HepG2 (cell line): ENCODE results near the gene DNAJC24. TPM values are rescaled to one million over a fixed set of nuclear protein-coding genes. Genes with fewer than 3 reads are reported as not detected.

Source experiments
- ATAC-seq: fragments of 200-7000 bp; cut with Tn5 transposase; 3 replicates; pipeline ENCODE4 v1.9.1; 2020; ENCODE audit warnings: mild to moderate bottlenecking, moderate library complexity
- BruUV-seq: library from RNA; stranded (reverse); fragments of 400-500 nt; replicated peaks from 2 replicates; lab custom pipeline; 2021; lab: Mats Ljungman, UMichigan
- CTCF ChIA-PET: fragments of 300-600 bp; formaldehyde crosslinking; extraction: SDS; loops from one replicate; lab custom pipeline; 2021; ENCODE audit warnings: low total read pairs, inconsistent platforms, low intra/inter-chr PET ratio; lab: Yijun Ruan, JAX
- POLR2A ChIA-PET: fragments of 350-600 bp; sonication (Branson Sonifier 250); formaldehyde crosslinking; loops from one replicate; lab custom pipeline; 2020; ENCODE audit warnings: antibody characterized with exemption, inconsistent platforms; lab: Yijun Ruan, JAX
- DNase-seq: peaks from one replicate; pipeline ENCODE4 v3.0.0-alpha.2; 2015; ENCODE audit warnings: low spot score
- FAIRE-seq: peaks from 3 replicates; lab custom pipeline; 2011; peaks lifted over from hg19 to GRCh38; lab: Jason Lieb, UNC
- H2AFZ ChIP-seq: one replicate; pipeline ENCODE4 v1.6.1; 2011; ENCODE audit warnings: low read length, inconsistent platforms
- H3K27ac ChIP-seq: fragments of 300-600 bp; 3 replicates; pipeline ENCODE4 v1.8.0; 2011; ENCODE audit warnings: mixed run types, mild to moderate bottlenecking, mixed read lengths, low read length, inconsistent platforms; ENCODE audit not compliant: insufficient read depth; ENCODE audit errors: extremely low read length
- H3K27me3 ChIP-seq, 2 experiments: fragments of 200-600 bp in 1 of 2; 2 replicates in 1 of 2; 3 replicates in 1 of 2; pipeline versions ENCODE4 v1.6.0 to v1.8.0; 2011; ENCODE audit warnings: low read length in 2 of 2, mild to moderate bottlenecking in 2 of 2, moderate library complexity in 2 of 2, inconsistent platforms in 1 of 2; ENCODE audit not compliant: insufficient read depth in 2 of 2, control insufficient read depth in 1 of 2
- H3K36me3 ChIP-seq, 2 experiments: fragments of 200-600 bp in 1 of 2; replicated peaks in 1 of 2; 2 replicates in 1 of 2; 3 replicates in 1 of 2; pipeline versions ENCODE4 v1.5.1 to v1.8.0; 2011; ENCODE audit warnings: low read length in 2 of 2, inconsistent platforms in 1 of 2; ENCODE audit not compliant: insufficient read depth in 2 of 2, control insufficient read depth in 1 of 2
- H3K4me1 ChIP-seq: 2 replicates; pipeline ENCODE4 v1.5.1; 2012; ENCODE audit warnings: low read length, inconsistent platforms; ENCODE audit not compliant: insufficient read depth
- H3K4me2 ChIP-seq: 2 replicates; pipeline ENCODE4 v1.6.0; 2011; ENCODE audit warnings: low read depth, low read length, inconsistent platforms
- H3K4me3 ChIP-seq, 3 experiments: fragments of 200-600 bp in 1 of 3; sonication (generic), shearing (Covaris generic) in 1 of 3; replicated peaks in 1 of 3; 2 replicates each; pipeline ENCODE4 v1.5.1; 2011 to 2016; ENCODE audit warnings: low read length in 3 of 3, inconsistent platforms in 2 of 3, low read depth in 2 of 3, mild to moderate bottlenecking in 2 of 3, control low read depth in 1 of 3, mixed read lengths in 1 of 3; ENCODE audit not compliant: insufficient read depth in 1 of 3
- H3K79me2 ChIP-seq: one replicate; pipeline ENCODE4 v1.6.1; 2011; ENCODE audit warnings: low read length, inconsistent platforms; ENCODE audit not compliant: insufficient read depth
- H3K9ac ChIP-seq: 2 replicates; pipeline ENCODE4 v1.6.0; 2011; ENCODE audit warnings: mild to moderate bottlenecking, low read depth, low read length, inconsistent platforms; ENCODE audit not compliant: insufficient read depth
- H3K9me3 ChIP-seq: 2 replicates; pipeline ENCODE4 v1.5.1; 2012; ENCODE audit warnings: mild to moderate bottlenecking, low read length
- H4K20me1 ChIP-seq: 2 replicates; pipeline ENCODE4 v1.6.0; 2011; ENCODE audit warnings: inconsistent platforms, mild to moderate bottlenecking, low read length, moderate library complexity; ENCODE audit not compliant: insufficient read depth
- ADNP ChIP-seq: sonication (generic); formaldehyde crosslinking; IDR thresholded peaks from 2 replicates; pipeline ENCODE4 v1.4.0; 2020; ENCODE audit warnings: missing genetic modification reagents
- ESRRA ChIP-seq: sonication (generic); formaldehyde crosslinking; IDR thresholded peaks from 2 replicates; pipeline ENCODE4 v1.5.1; 2020; ENCODE audit warnings: mild to moderate bottlenecking, low read depth, missing genetic modification reagents
- FLYWCH1 ChIP-seq: sonication (generic); formaldehyde crosslinking; IDR thresholded peaks from 2 replicates; pipeline ENCODE4 v1.8.1; 2023; ENCODE audit warnings: mild to moderate bottlenecking, missing genetic modification reagents
- HES4 ChIP-seq: sonication (generic); formaldehyde crosslinking; IDR thresholded peaks from 2 replicates; pipeline ENCODE4 v1.9.0; 2021; ENCODE audit warnings: mild to moderate bottlenecking, missing genetic modification reagents, borderline replicate concordance
- KDM5B ChIP-seq: sonication (generic); formaldehyde crosslinking; IDR thresholded peaks from 2 replicates; pipeline ENCODE4 v1.4.0; 2020; ENCODE audit warnings: missing genetic modification reagents, mild to moderate bottlenecking, borderline replicate concordance
- NRL ChIP-seq: sonication (generic); formaldehyde crosslinking; IDR thresholded peaks from 2 replicates; pipeline ENCODE4 v1.5.0; 2020; ENCODE audit warnings: missing genetic modification reagents, mild to moderate bottlenecking, moderate library complexity, borderline replicate concordance
- REPIN1 ChIP-seq: sonication (generic); formaldehyde crosslinking; IDR thresholded peaks from 2 replicates; pipeline ENCODE4 v1.8.0; 2022; ENCODE audit warnings: missing genetic modification reagents, low read depth, mild to moderate bottlenecking, borderline replicate concordance
- RNF2 ChIP-seq: fragments of 450-650 bp; conservative IDR thresholded peaks from 2 replicates; pipeline ENCODE4 v1.6.1; 2016; ENCODE audit warnings: low read depth
- SMAD9 ChIP-seq: sonication (generic); formaldehyde crosslinking; IDR thresholded peaks from 2 replicates; pipeline ENCODE4 v1.5.1; 2020; ENCODE audit warnings: mild to moderate bottlenecking, missing genetic modification reagents
- SRSF4 ChIP-seq: fragments of 200-400 bp; formaldehyde crosslinking; IDR thresholded peaks from one replicate; pipeline ENCODE4 v1.6.1; 2018; ENCODE audit warnings: mild to moderate bottlenecking, low read depth, low read length, moderate library complexity; ENCODE audit not compliant: poor library complexity, severe bottlenecking
- TCF7L2 ChIP-seq: IDR thresholded peaks from 2 replicates; pipeline ENCODE4 v1.6.1; 2011; ENCODE audit warnings: mild to moderate bottlenecking, low read depth, low read length, moderate library complexity
- ZKSCAN8 ChIP-seq: IDR thresholded peaks from 2 replicates; pipeline ENCODE4 v1.6.1; 2016; ENCODE audit warnings: borderline replicate concordance, missing genetic modification reagents, missing compliant biosample characterization
- ZNF572 ChIP-seq: sonication (generic); formaldehyde crosslinking; IDR thresholded peaks from 2 replicates; pipeline ENCODE4 v1.5.1; 2020; ENCODE audit warnings: mild to moderate bottlenecking, missing genetic modification reagents
- ZNF75D ChIP-seq: sonication (generic); formaldehyde crosslinking; IDR thresholded peaks from 2 replicates; pipeline ENCODE4 v1.8.1; 2023; ENCODE audit warnings: missing genetic modification reagents, mild to moderate bottlenecking, borderline replicate concordance
- WGBS: methylation state at CpG from one replicate; pipeline ENCODE4 v1.1.6; 2017; ENCODE audit warnings: low lambda C conversion rate; 5-methylcytosine and 5-hydroxymethylcytosine counted together
- in situ Hi-C: cut with HindIII; loops from 2 replicates; pipeline ENCODE4 v1.10.0; 2017; ENCODE audit warnings: low pct_unique_long_range_greater_than_20kb; ENCODE audit not compliant: extremely low pct_ligation_motif_present
- intact Hi-C: fragments of 100-400 bp; cut with micrococcal nuclease; formaldehyde crosslinking; loops from one replicate; pipeline ENCODE4 v1.10.0; 2022; ENCODE audit not compliant: unreplicated experiment
- polyA plus RNA-seq, 8 experiments: library from polyadenylated mRNA; depleted of rRNA in 3 of 8; stranded (reverse) in 7 of 8; unstranded in 1 of 8; fragments of >200 nt; fragmentation: Illumina TruSeq in 4 of 8; extraction: Trizol in 4 of 8; gene quantifications; 2 replicates each; pipeline versions ENCODE4 v1.2.1 to v1.2.3, GENCODE V29; 2011 to 2016; ENCODE audit warnings: low read depth in 4 of 8, missing spikeins in 1 of 8, mixed read lengths in 1 of 8; ENCODE audit not compliant: insufficient read depth in 1 of 8
- total RNA-seq, 5 experiments: library from RNA; depleted of rRNA; stranded (reverse); fragments of >200 nt; fragmentation: Illumina TruSeq; extraction: Trizol; gene quantifications; 2 replicates each; pipeline ENCODE4 v1.2.3, GENCODE V29; 2016; ENCODE audit warnings: low read depth in 1 of 5
- TF ChIP-seq, protein P1 (sequence below): sonication (generic); formaldehyde crosslinking; IDR thresholded peaks from 2 replicates; pipeline ENCODE4 v1.9.0; 2021; ENCODE audit warnings: missing genetic modification reagents, mild to moderate bottlenecking, borderline replicate concordance
- TF ChIP-seq, protein P2 (sequence below): sonication (generic); formaldehyde crosslinking; IDR thresholded peaks from 2 replicates; pipeline ENCODE4 v1.8.1; 2023; ENCODE audit warnings: missing genetic modification reagents, mild to moderate bottlenecking, borderline replicate concordance
- TF ChIP-seq, protein P3 (sequence below): sonication (generic); formaldehyde crosslinking; IDR thresholded peaks from 2 replicates; pipeline ENCODE4; 2020; ENCODE audit warnings: missing genetic modification reagents, mild to moderate bottlenecking, borderline replicate concordance
- TF ChIP-seq, protein P4 (sequence below): fragments of 450-650 bp; IDR thresholded peaks from 2 replicates; pipeline ENCODE4 v1.6.1; 2016

DNAJC24 gene
- total and polyA plus RNA-seq, 2 of the 13 experiments (the other 11 are each of a cell fraction or from before 2014, with no cell fraction given): 10.5 to 13.7 TPM

DNA sequence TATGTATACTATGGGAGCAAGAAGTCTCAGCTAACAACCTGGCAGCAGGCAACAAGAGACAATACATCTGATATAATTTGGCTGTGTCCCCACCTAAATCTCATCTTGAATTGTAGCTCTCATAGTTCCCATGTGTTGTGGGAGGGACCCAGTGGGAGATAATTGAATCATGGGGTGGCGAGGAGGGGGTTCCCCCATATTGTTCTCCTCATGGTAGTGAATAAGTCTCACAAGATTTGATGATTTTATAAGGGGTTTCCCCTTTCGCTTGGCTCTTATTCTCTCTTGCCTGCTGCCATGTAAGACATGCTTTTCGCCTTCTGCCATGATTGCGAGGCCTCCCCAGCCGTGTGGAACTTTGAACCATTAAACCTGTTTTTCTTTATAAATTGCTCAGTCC, 6.2 kb downstream of the DNAJC24 start (continued):
- TF ChIP-seq, protein P1, sequence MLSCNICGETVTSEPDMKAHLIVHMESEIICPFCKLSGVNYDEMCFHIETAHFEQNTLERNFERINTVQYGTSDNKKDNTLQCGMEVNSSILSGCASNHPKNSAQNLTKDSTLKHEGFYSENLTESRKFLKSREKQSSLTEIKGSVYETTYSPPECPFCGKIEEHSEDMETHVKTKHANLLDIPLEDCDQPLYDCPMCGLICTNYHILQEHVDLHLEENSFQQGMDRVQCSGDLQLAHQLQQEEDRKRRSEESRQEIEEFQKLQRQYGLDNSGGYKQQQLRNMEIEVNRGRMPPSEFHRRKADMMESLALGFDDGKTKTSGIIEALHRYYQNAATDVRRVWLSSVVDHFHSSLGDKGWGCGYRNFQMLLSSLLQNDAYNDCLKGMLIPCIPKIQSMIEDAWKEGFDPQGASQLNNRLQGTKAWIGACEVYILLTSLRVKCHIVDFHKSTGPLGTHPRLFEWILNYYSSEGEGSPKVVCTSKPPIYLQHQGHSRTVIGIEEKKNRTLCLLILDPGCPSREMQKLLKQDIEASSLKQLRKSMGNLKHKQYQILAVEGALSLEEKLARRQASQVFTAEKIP (CRISPR knock-in tag): no peak
- TF ChIP-seq ZKSCAN8 (CRISPR knock-in tag): no peak
- no peak for TF ChIP-seq SMAD9 (CRISPR knock-in tag)
- no peak for TF ChIP-seq FLYWCH1 (CRISPR knock-in tag)

DNA sequence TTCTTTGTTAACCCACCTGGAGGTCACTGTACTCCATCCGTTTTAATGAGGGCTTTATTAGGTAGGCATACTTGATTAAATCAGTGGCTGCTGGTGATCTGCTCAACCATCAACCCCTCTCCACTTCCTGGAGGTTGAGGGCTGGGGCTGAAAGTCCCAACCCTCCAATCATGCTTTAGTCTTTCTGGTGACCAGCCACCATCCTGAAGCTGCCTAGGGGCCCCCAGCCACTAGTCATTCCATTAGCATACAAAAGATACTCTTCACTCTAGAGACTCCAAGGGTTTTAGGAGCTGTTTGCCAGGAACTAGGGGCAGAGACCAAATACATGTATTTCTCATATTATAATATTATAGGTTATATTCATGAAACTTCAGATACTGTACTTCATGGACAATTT, 13.5 kb downstream of the DNAJC24 start:
- CTCF ChIA-PET: no interaction called here
- Histone ChIP-seq H3K4me3 (no peak overlapping the region), H3K4me1 (no peaks in the 10 kb centered on the region), H3K4me2 (no peak overlapping the region), H4K20me1 (no peaks in the 10 kb centered on the region), H3K27ac (no peak overlapping the region), H3K27me3 (no peaks in the 10 kb centered on the region), H3K9me3 (no peaks in the 10 kb centered on the region), H3K79me2 (no peaks in the 10 kb centered on the region), H3K36me3 (peaks cover 0 to 1% of the 10 kb centered on the region in 2 experiments; a peak in 2 of 5 replicates), H2AFZ (no peak overlapping the region), H3K9ac (no peak overlapping the region)
- in situ Hi-C loops: loop anchor here (25.0 kb wide), 1 partner anchor 779 kb away; no protein-coding TSS in a partner anchor
- ATAC-seq (no peak), DNase-seq (no peak), FAIRE-seq (no peak)
- POLR2A ChIA-PET: no interaction called here
- WGBS: 100% methylated on average over 1 of the region's 1 CpG
- no TSS peak for BruUV-seq
- intact Hi-C loops: no loop called here
- TF ChIP-seq, protein P2, sequence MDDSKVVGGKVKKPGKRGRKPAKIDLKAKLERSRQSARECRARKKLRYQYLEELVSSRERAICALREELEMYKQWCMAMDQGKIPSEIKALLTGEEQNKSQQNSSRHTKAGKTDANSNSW: no peak
- TF ChIP-seq SRSF4: no peak
- TF ChIP-seq REPIN1 (CRISPR knock-in tag): no peak
- no peak for TF ChIP-seq ADNP (CRISPR knock-in tag)
- TF ChIP-seq, protein P3, sequence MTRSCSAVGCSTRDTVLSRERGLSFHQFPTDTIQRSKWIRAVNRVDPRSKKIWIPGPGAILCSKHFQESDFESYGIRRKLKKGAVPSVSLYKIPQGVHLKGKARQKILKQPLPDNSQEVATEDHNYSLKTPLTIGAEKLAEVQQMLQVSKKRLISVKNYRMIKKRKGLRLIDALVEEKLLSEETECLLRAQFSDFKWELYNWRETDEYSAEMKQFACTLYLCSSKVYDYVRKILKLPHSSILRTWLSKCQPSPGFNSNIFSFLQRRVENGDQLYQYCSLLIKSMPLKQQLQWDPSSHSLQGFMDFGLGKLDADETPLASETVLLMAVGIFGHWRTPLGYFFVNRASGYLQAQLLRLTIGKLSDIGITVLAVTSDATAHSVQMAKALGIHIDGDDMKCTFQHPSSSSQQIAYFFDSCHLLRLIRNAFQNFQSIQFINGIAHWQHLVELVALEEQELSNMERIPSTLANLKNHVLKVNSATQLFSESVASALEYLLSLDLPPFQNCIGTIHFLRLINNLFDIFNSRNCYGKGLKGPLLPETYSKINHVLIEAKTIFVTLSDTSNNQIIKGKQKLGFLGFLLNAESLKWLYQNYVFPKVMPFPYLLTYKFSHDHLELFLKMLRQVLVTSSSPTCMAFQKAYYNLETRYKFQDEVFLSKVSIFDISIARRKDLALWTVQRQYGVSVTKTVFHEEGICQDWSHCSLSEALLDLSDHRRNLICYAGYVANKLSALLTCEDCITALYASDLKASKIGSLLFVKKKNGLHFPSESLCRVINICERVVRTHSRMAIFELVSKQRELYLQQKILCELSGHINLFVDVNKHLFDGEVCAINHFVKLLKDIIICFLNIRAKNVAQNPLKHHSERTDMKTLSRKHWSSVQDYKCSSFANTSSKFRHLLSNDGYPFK (CRISPR knock-in tag): no peak
- no peak for TF ChIP-seq ZNF75D
- TF ChIP-seq RNF2: no peak
- TF ChIP-seq KDM5B (CRISPR knock-in tag): no peak
- no peak for TF ChIP-seq ESRRA (CRISPR knock-in tag)
- no peak for TF ChIP-seq ZNF572
- no peak for TF ChIP-seq TCF7L2
- no peak for TF ChIP-seq NRL (CRISPR knock-in tag)
- no peak for TF ChIP-seq HES4
- TF ChIP-seq, protein P4, sequence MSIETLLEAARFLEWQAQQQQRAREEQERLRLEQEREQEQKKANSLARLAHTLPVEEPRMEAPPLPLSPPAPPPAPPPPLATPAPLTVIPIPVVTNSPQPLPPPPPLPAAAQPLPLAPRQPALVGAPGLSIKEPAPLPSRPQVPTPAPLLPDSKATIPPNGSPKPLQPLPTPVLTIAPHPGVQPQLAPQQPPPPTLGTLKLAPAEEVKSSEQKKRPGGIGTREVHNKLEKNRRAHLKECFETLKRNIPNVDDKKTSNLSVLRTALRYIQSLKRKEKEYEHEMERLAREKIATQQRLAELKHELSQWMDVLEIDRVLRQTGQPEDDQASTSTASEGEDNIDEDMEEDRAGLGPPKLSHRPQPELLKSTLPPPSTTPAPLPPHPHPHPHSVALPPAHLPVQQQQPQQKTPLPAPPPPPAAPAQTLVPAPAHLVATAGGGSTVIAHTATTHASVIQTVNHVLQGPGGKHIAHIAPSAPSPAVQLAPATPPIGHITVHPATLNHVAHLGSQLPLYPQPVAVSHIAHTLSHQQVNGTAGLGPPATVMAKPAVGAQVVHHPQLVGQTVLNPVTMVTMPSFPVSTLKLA: no peak
